Peyer's patch (tissue), 4 donors: Measurements from ENCODE around the gene TMEM150B. TPM values are rescaled to one million over a fixed set of nuclear protein-coding genes. Genes with fewer than 3 reads are reported as not detected.

Experiments
- DNase-seq, 3 donors: peaks; one replicate each; pipeline ENCODE4 v3.0.0-alpha.2; 2017 to 2019
- H3K27ac ChIP-seq, 4 donors: fragments of 200-600 bp; sonication (generic); one replicate each; pipeline ENCODE4 v1.5.1; 2016 to 2019
- H3K27me3 ChIP-seq, 2 donors: fragments of 200-600 bp; sonication (generic); one replicate each; pipeline ENCODE4 v1.5.1; 2019
- H3K36me3 ChIP-seq, 3 donors: fragments of 200-600 bp; sonication (generic); one replicate each; pipeline ENCODE4 v1.5.1; 2016 to 2019
- H3K4me1 ChIP-seq, 4 donors: fragments of 200-600 bp; sonication (generic); one replicate each; pipeline ENCODE4 v1.5.1; 2016 to 2019
- H3K4me3 ChIP-seq, 4 donors: fragments of 200-600 bp; sonication (generic); 1 replicate in 3 of 4; 2 replicates in 1 of 4; pipeline ENCODE4 v1.5.1; 2016 to 2019; ENCODE audit warnings: mild to moderate bottlenecking in 1 of 4
- H3K9me3 ChIP-seq, 4 donors: fragments of 200-600 bp; sonication (generic); one replicate each; pipeline ENCODE4 v1.5.1; 2016 to 2019; ENCODE audit warnings: mild to moderate bottlenecking in 1 of 4
- CTCF ChIP-seq, 6 experiments: fragments of 450-650 bp in 4 of 6; fragments of 200-600 bp in 2 of 6; sonication (generic) in 1 of 6; IDR thresholded peaks; one replicate each; pipeline ENCODE4 v1.5.1; 2017 to 2019; ENCODE audit warnings: antibody characterized with exemption in 6 of 6, mild to moderate bottlenecking in 3 of 6, moderate library complexity in 1 of 6
- POLR2A ChIP-seq, 2 donors: fragments of 450-650 bp; IDR thresholded peaks; one replicate each; pipeline ENCODE4 v1.5.1; 2017; ENCODE audit warnings: antibody characterized with exemption in 2 of 2, mild to moderate bottlenecking in 2 of 2, moderate library complexity in 2 of 2
- total RNA-seq, 4 donors: library from RNA; depleted of rRNA; stranded (reverse); fragments of >200 nt; gene quantifications; one replicate each; pipeline ENCODE4 v1.1.0, GENCODE V29; 2016

Gene TMEM150B
- total RNA-seq, 4 donors from 2014 or later: 26.4 to 235 (median 199) TPM

DNA sequence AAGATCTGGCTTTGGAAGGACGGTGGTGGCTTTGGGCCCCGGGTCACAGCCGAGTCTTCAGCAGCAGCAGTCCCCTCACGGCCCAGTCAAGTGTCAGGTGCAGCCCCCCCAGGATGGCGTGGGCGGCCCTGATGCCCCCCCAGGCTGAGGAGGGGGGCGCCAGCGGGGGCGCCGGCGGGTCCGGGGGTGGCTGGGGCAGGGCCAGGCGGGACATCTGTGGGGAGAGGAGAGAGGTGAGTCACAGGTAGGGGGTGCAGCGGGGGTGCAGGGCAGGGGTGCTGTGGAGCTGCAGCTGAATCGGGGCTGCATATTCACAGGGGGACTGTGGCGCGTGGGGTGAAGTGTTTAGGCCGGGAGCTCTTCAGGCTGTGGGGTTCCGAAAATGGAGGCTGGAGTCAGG is 40.8 kb upstream of the TMEM150B start:
- Histone ChIP-seq H3K27ac (no peak overlapping the region), H3K4me1 (peaks cover 0 to 19% (median 6%) of the 10 kb centered on the region in 4 donors), H3K4me3 (no peak overlapping the region), H3K27me3 (peaks cover 0 to 26% of the 10 kb centered on the region in 2 donors), H3K36me3 (no peaks in the 10 kb centered on the region), H3K9me3 (no peaks in the 10 kb centered on the region)
- no peak for TF ChIP-seq CTCF (IDR thresholded peaks at IDR 0.05)
- TF ChIP-seq POLR2A (IDR thresholded peaks at IDR 0.05): no peak
- no peak for DNase-seq

- H3K4me3 ChIP-seq: no peak overlapping the region
- TF ChIP-seq POLR2A (IDR thresholded peaks at IDR 0.05) (no peak), CTCF (IDR thresholded peaks at IDR 0.05) (no peak)
- peaks cover 0 to 20% of the 10 kb centered on the region in 2 donors for H3K27me3 ChIP-seq
- H3K4me1 ChIP-seq: peaks cover 0 to 15% (median 6%) of the 10 kb centered on the region in 4 donors
- no peaks in the 10 kb centered on the region for H3K9me3 ChIP-seq
- no peaks in the 10 kb centered on the region for H3K36me3 ChIP-seq
- DNase-seq: no peak
- H3K27ac ChIP-seq: no peak overlapping the region
Observed at GRCh38 chr19:55365245-55365644, 40.1 kb upstream of the TMEM150B start.

DNA sequence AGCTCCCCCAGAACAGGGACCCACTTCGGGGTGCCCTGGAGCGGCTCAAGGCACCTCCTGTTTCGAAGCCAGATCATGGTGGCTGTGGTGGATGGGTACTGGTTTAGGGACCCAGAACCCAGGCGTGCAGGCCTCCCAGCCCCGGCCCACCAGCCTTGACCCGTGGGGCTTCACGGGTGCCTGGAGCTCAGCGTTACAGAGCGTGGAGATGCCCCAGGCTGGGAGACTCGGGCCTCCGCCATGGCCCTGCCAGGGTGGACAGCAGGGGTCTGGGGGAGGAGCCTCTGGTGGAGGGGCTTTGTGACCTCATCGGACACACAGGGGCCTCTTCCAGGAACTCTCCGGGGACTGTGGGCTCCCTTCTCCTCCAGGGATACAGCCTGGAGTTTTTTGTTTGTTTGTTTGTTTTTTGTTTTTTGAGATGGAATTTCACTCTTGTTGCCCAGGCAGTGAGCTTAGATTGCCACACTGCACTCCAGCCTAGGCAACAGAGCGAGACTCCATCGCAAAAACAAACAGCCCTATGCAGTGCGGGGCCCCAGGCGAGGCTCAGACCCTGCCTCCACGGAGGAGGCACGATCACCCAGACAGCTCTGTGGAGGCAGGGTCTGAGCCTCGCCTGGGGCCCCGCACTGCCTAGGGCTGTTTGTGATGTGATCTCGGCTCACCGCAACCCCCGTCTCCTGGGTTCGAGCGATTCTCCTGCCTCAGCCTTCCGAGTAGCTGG is 38.0 kb upstream of the TMEM150B start, which contains the start of gene GARIN5B:
TSS of gene GARIN5B (minus strand) at position 271 of the 727 bp plus-strand sequence. CDS start at position 77, 194 bp downstream.
- H3K27me3 ChIP-seq: peaks cover 0 to 2% of the 10 kb centered on the region in 2 donors
- no peaks in the 10 kb centered on the region for H3K4me1 ChIP-seq
- TF ChIP-seq POLR2A (IDR thresholded peaks at IDR 0.05) (no peak), CTCF (IDR thresholded peaks at IDR 0.05) (no peak)
- H3K4me3 ChIP-seq: no peak within 1 kb of the TSS
- no peaks in the 10 kb centered on the region for H3K36me3 ChIP-seq
- no peaks in the 10 kb centered on the region for H3K9me3 ChIP-seq
- no peak within 1 kb of the TSS for H3K27ac ChIP-seq
- DNase-seq: no peak

GRCh38 chr19:55362174-55362989 is 37.2 kb upstream of the TMEM150B start:
- H3K4me3 ChIP-seq: no peak overlapping the region
- TF ChIP-seq POLR2A (IDR thresholded peaks at IDR 0.05) (no peak), CTCF (IDR thresholded peaks at IDR 0.05) (no peak)
- H3K9me3 ChIP-seq: no peaks in the 10 kb centered on the region
- H3K36me3 ChIP-seq: no peaks in the 10 kb centered on the region
- no peak overlapping the region for H3K27ac ChIP-seq
- H3K27me3 ChIP-seq: no peaks in the 10 kb centered on the region
- H3K4me1 ChIP-seq: no peaks in the 10 kb centered on the region
- DNase-seq: no peak

- no peak overlapping the region for H3K27ac ChIP-seq
- no peak for DNase-seq
- no peaks in the 10 kb centered on the region for H3K36me3 ChIP-seq
- TF ChIP-seq CTCF (IDR thresholded peaks at IDR 0.05) (no peak), POLR2A (IDR thresholded peaks at IDR 0.05) (no peak)
- no peaks in the 10 kb centered on the region for H3K27me3 ChIP-seq
- H3K9me3 ChIP-seq: no peaks in the 10 kb centered on the region
- no peak overlapping the region for H3K4me3 ChIP-seq
- H3K4me1 ChIP-seq: no peaks in the 10 kb centered on the region
Observed at GRCh38 chr19:55360902-55361301, 35.8 kb upstream of the TMEM150B start.
